Upper lobe of left lung (tissue), 6 donors: ENCODE measurements around the gene C3orf18. TPM values are rescaled to one million over a fixed set of nuclear protein-coding genes. Genes with fewer than 3 reads are reported as not detected.
A peak's percentile ranks its signal among the peaks of the same experiment; 100 is the strongest.

Source experiments
- ATAC-seq, 2 donors: fragments of 200-7000 bp; cut with Tn5 transposase; one replicate each; pipeline ENCODE4 v1.9.1; 2022; ENCODE audit warnings: mild to moderate bottlenecking in 2 of 2, moderate library complexity in 2 of 2; ENCODE audit not compliant: low FRiP score in 2 of 2
- DNase-seq, 2 donors: peaks; one replicate each; pipeline ENCODE4 v3.0.0-alpha.2; 2019 to 2020
- H3K27ac ChIP-seq, 4 donors: fragments of 200-600 bp; sonication (generic); one replicate each; pipeline ENCODE4 v1.5.1; 2016 to 2019
- H3K27me3 ChIP-seq, 4 donors: fragments of 200-600 bp; sonication (generic); one replicate each; pipeline ENCODE4 v1.5.1; 2017 to 2019
- H3K36me3 ChIP-seq, 4 donors: fragments of 200-600 bp; sonication (generic); one replicate each; pipeline ENCODE4 v1.5.1; 2016 to 2019
- H3K4me1 ChIP-seq, 4 donors: fragments of 200-600 bp; sonication (generic); one replicate each; pipeline ENCODE4 v1.5.1; 2018 to 2019
- H3K4me3 ChIP-seq, 4 donors: fragments of 200-600 bp; sonication (generic); one replicate each; pipeline ENCODE4 v1.5.1; 2017 to 2019; ENCODE audit warnings: mild to moderate bottlenecking in 2 of 4, moderate library complexity in 1 of 4
- H3K9me3 ChIP-seq, 4 donors: fragments of 200-600 bp; sonication (generic); one replicate each; pipeline ENCODE4 v1.5.1; 2018 to 2019
- CTCF ChIP-seq, 6 experiments: fragments of 450-650 bp in 4 of 6; fragments of 200-600 bp in 2 of 6; sonication (generic) in 2 of 6; IDR thresholded peaks; one replicate each; pipeline ENCODE4 v1.5.1; 2016 to 2019; ENCODE audit warnings: antibody characterized with exemption in 6 of 6
- EP300 ChIP-seq, 4 donors: sonication (generic); formaldehyde crosslinking; IDR thresholded peaks; one replicate each; pipeline ENCODE4 v1.5.1; 2017; ENCODE audit warnings: antibody characterized with exemption in 4 of 4, control low read depth in 2 of 4
- POLR2A ChIP-seq, 4 donors: fragments of 450-650 bp; IDR thresholded peaks; one replicate each; pipeline ENCODE4 v1.5.1; 2016 to 2017; ENCODE audit warnings: antibody characterized with exemption in 4 of 4, mild to moderate bottlenecking in 2 of 4
- POLR2AphosphoS5 ChIP-seq, 2 donors: sonication (generic); formaldehyde crosslinking; IDR thresholded peaks; one replicate each; pipeline ENCODE4 v1.5.1; 2017; ENCODE audit warnings: antibody characterized with exemption in 2 of 2
- WGBS, 2 donors: methylation state at CpG; one replicate each; pipeline ENCODE4 v1.1.5; 2017 to 2018; 5-methylcytosine and 5-hydroxymethylcytosine counted together
- total RNA-seq, 6 donors: library from RNA; depleted of rRNA in 4 of 6; stranded (reverse); fragments of >200 nt in 4 of 6; gene quantifications; one replicate each; pipeline versions ENCODE4 v1.1.0 to v1.2.1, GENCODE V29; 2016 to 2021
- donor health status: DM: no; HTN: no; CAD: no; lungs with moderate emphysema.
- donor health status: DM: no; HTN: yes; CAD: no; lungs with severe emphysema.

C3orf18 gene
- total RNA-seq, 6 donors from 2014 or later: 4.7 to 7.5 (median 5.7) TPM

- Histone ChIP-seq H3K9me3 (no peaks in the 10 kb centered on the region), H3K36me3 (no peaks in the 10 kb centered on the region), H3K4me3 (no peak overlapping the region), H3K4me1 (no peaks in the 10 kb centered on the region), H3K27me3 (no peaks in the 10 kb centered on the region), H3K27ac (no peak overlapping the region)
- WGBS, 2 donors: 50% methylated on average over 2 of the region's 2 CpGs
- peak; percentile 73 to 82 for ATAC-seq
- TF ChIP-seq POLR2AphosphoS5 (IDR thresholded peaks at IDR 0.05) (no peak), POLR2A (IDR thresholded peaks at IDR 0.05) (no peak), EP300 (IDR thresholded peaks at IDR 0.05) (no peak), CTCF (IDR thresholded peaks at IDR 0.05) (peak; percentile 77 to 92 (median 86))
- DNase-seq: peak in 1 of 2 donors; percentile 70
These were observed 25.1 kb downstream of the C3orf18 start for GRCh38 chr3:50542177-50543034.

GRCh38 chr3:50539356-50540286 lies 27.9 kb downstream of the C3orf18 start:
- DNase-seq (peak in 1 of 2 donors; percentile 48), ATAC-seq (no peak)
- Histone ChIP-seq H3K4me3 (no peak overlapping the region), H3K27me3 (no peaks in the 10 kb centered on the region), H3K36me3 (no peaks in the 10 kb centered on the region), H3K27ac (no peak overlapping the region), H3K4me1 (no peaks in the 10 kb centered on the region), H3K9me3 (no peaks in the 10 kb centered on the region)
- WGBS, 2 donors: 57 to 68% methylated on average over 17 to 18 of the region's 18 CpGs
- TF ChIP-seq POLR2AphosphoS5 (IDR thresholded peaks at IDR 0.05): no peak
- no peak for TF ChIP-seq EP300 (IDR thresholded peaks at IDR 0.05)
- no peak for TF ChIP-seq CTCF (IDR thresholded peaks at IDR 0.05)
- no peak for TF ChIP-seq POLR2A (IDR thresholded peaks at IDR 0.05)

GRCh38 chr3:50537421-50538129 lies 30.0 kb downstream of the C3orf18 start:
- WGBS, 2 donors: 64 to 74% methylated on average over 4 of the region's 4 CpGs
- no peaks in the 10 kb centered on the region for H3K4me1 ChIP-seq
- H3K27me3 ChIP-seq: no peaks in the 10 kb centered on the region
- DNase-seq (no peak), ATAC-seq (no peak)
- no peaks in the 10 kb centered on the region for H3K36me3 ChIP-seq
- no peak overlapping the region for H3K27ac ChIP-seq
- H3K9me3 ChIP-seq: no peaks in the 10 kb centered on the region
- TF ChIP-seq CTCF (IDR thresholded peaks at IDR 0.05) (no peak), POLR2AphosphoS5 (IDR thresholded peaks at IDR 0.05) (no peak), EP300 (IDR thresholded peaks at IDR 0.05) (no peak), POLR2A (IDR thresholded peaks at IDR 0.05) (no peak)
- H3K4me3 ChIP-seq: no peak overlapping the region

GRCh38 chr3:50536471-50537180 lies 30.9 kb downstream of the C3orf18 start:
- Histone ChIP-seq H3K9me3 (no peaks in the 10 kb centered on the region), H3K27ac (no peak overlapping the region), H3K36me3 (no peaks in the 10 kb centered on the region), H3K4me1 (no peaks in the 10 kb centered on the region), H3K27me3 (no peaks in the 10 kb centered on the region), H3K4me3 (no peak overlapping the region)
- no peak for TF ChIP-seq POLR2AphosphoS5 (IDR thresholded peaks at IDR 0.05)
- no peak for TF ChIP-seq POLR2A (IDR thresholded peaks at IDR 0.05)
- TF ChIP-seq CTCF (IDR thresholded peaks at IDR 0.05): no peak
- no peak for TF ChIP-seq EP300 (IDR thresholded peaks at IDR 0.05)
- 78 to 79% methylated on average over 5 of the region's 5 CpGs for WGBS, 2 donors
- DNase-seq (no peak), ATAC-seq (no peak)
